ENCODE data around the gene HELZ. TPM values are rescaled to one million over a fixed set of nuclear protein-coding genes. Genes with fewer than 3 reads are reported as not detected.

Gene HELZ
- total and polyA plus RNA-seq, 2 of the 8 experiments (the other 6 are each of a cell fraction or from before 2014, with no cell fraction given), result 10.0 to 48.7 TPM

- POLR2A ChIA-PET (ENCODE audit: partially characterized antibody), result no interaction called here
- CTCF ChIA-PET (ENCODE audit: partially characterized antibody), result interaction anchor here (0.5 to 18.9 kb wide), 16 partner anchors 11 to 205 kb away, joined by 3 to 253 read pairs (median 4); no protein-coding TSS in a partner anchor
- WGBS, 2 experiments (ENCODE audit: extremely low coverage in 1 of 2, insufficient coverage in 1 of 2, insufficient read length in 1 of 2, insufficient replicate concordance in 2 of 2, low coverage in 1 of 2, low lambda C conversion rate in 2 of 2, missing lambda C conversion rate in 1 of 2), result 90% methylated on average over 2 of the region's 2 CpGs; no CpG with 5 or more reads in 1 of the 2 experiments
- TF ChIP-seq PHF8 (conservative IDR thresholded peaks at IDR 0.05; ENCODE audit: low read depth, low read length) (no peak), EP300 (IDR thresholded peaks at IDR 0.05; ENCODE audit: borderline replicate concordance in 1 of 2, low read depth in 2 of 2, low read length in 2 of 2) (no peak), SIX5 (IDR thresholded peaks at IDR 0.05; ENCODE audit: low read depth, low read length) (no peak), TBP (IDR thresholded peaks at IDR 0.05; ENCODE audit: low read depth, low read length) (no peak), HDAC2 (IDR thresholded peaks at IDR 0.05; ENCODE audit: borderline replicate concordance in 1 of 2, low read depth in 2 of 2, low read length in 2 of 2) (no peak), SUZ12 (IDR thresholded peaks at IDR 0.05; ENCODE audit: low read length) (no peak), RBBP5 (IDR thresholded peaks at IDR 0.05; ENCODE audit: borderline replicate concordance, low read depth, low read length) (no peak), SP2 (IDR thresholded peaks at IDR 0.05; ENCODE audit: low read length) (no peak), RNF2 (IDR thresholded peaks at IDR 0.05; ENCODE audit: borderline replicate concordance, low read depth, low read length, missing control alignments, poor library complexity, severe bottlenecking) (no peak), BRCA1 (IDR thresholded peaks at IDR 0.05; ENCODE audit: low read depth, low read length) (no peak), CHD1 (IDR thresholded peaks at IDR 0.05; ENCODE audit: low read depth, low read length) (no peak), KDM5A (IDR thresholded peaks at IDR 0.05; ENCODE audit: low read length) (no peak)
These were observed 28.9 kb upstream of the HELZ start for GRCh38 chr17:67273900-67274299.

More at GRCh38 chr17:67273900-67274299, 28.9 kb upstream of the HELZ start:
- Histone ChIP-seq H2AFZ (ENCODE audit: low read length) (no peak overlapping the region), H3K79me1 (ENCODE audit: low read depth, low read length) (no peaks in the 10 kb centered on the region), H3K9me3 (ENCODE audit: insufficient read depth in 2 of 2, low read depth in 1 of 2, low read length in 1 of 2) (no peaks in the 10 kb centered on the region), H3K56ac (replicated peaks; ENCODE audit: insufficient read length, low read depth, low read length) (no peak overlapping the region), H2BK20ac (ENCODE audit: low read length) (no peak overlapping the region), H2BK15ac (ENCODE audit: low read length) (no peak overlapping the region), H2AK5ac (ENCODE audit: low read depth, low read length) (no peak overlapping the region), H2BK120ac (replicated peaks; ENCODE audit: low read depth, low read length) (no peak overlapping the region), H3K79me2 (ENCODE audit: control insufficient read depth in 1 of 2, insufficient read depth in 2 of 2, low read length in 2 of 2) (no peaks in the 10 kb centered on the region), H3K23me2 (ENCODE audit: low read depth, low read length) (no peaks in the 10 kb centered on the region), H3K4me3 (ENCODE audit: extremely low read depth in 1 of 4, insufficient read depth in 2 of 4, low read depth in 3 of 4, low read length in 4 of 4) (no peak overlapping the region), H4K20me1 (replicated peaks in 1 of 2; ENCODE audit: control insufficient read depth in 1 of 2, insufficient read depth in 2 of 2, low read length in 2 of 2) (no peaks in the 10 kb centered on the region), H4K5ac (ENCODE audit: insufficient read length, low read depth, low read length) (no peak overlapping the region), H4K8ac (ENCODE audit: extremely low read depth, insufficient read depth, low read length) (no peak overlapping the region), H3K27ac (ENCODE audit: low read depth, low read length) (no peak overlapping the region), H3K18ac (ENCODE audit: extremely low read depth, low read length) (no peak overlapping the region), H3K36me3 (ENCODE audit: control insufficient read depth in 2 of 4, insufficient read depth in 4 of 4, low read length in 3 of 4) (no peaks in the 10 kb centered on the region), H4K91ac (replicated peaks; ENCODE audit: insufficient read length, low read length) (no peak overlapping the region), H3K4me1 (replicated peaks in 1 of 4; ENCODE audit: control insufficient read depth in 3 of 4, insufficient read depth in 4 of 4, low read length in 3 of 4) (no peaks in the 10 kb centered on the region), H2BK12ac (ENCODE audit: low read depth, low read length) (no peak overlapping the region), H2BK5ac (ENCODE audit: low read depth, low read length) (no peak overlapping the region), H3K4ac (replicated peaks; ENCODE audit: insufficient read length, low read depth, low read length) (no peak overlapping the region), H3K14ac (ENCODE audit: insufficient read length) (no peak overlapping the region), H3K23ac (ENCODE audit: insufficient read length) (no peak overlapping the region), H3K27me3 (replicated peaks in 1 of 4; ENCODE audit: control insufficient read depth in 3 of 4, extremely low read depth in 1 of 4, insufficient read depth in 3 of 4, low read length in 3 of 4) (no peaks in the 10 kb centered on the region), H3K4me2 (ENCODE audit: insufficient read depth in 1 of 2, low read depth in 2 of 2, low read length in 2 of 2) (no peak overlapping the region), H3K9ac (replicated peaks in 1 of 4; ENCODE audit: extremely low read depth in 1 of 4, low read depth in 3 of 4, low read length in 3 of 4) (no peak overlapping the region)
- FAIRE-seq, result no peak
- no peak for DNase-seq (ENCODE audit: low read depth in 1 of 2, low spot score in 2 of 2)
